Upper lobe of right lung (tissue), 1 donor: Measurements from ENCODE around the gene MED7. TPM values are rescaled to one million over a fixed set of nuclear protein-coding genes. Genes with fewer than 3 reads are reported as not detected.

Experiments
- ATAC-seq: fragments of 200-7000 bp; cut with Tn5 transposase; one replicate; pipeline ENCODE4 v1.9.1; 2020; ENCODE audit warnings: mild to moderate bottlenecking, moderate library complexity
- DNase-seq: peaks from one replicate; pipeline ENCODE4 v3.0.0-alpha.2; 2020
- H3K27ac ChIP-seq: fragments of 200-600 bp; one replicate; pipeline ENCODE4 v1.8.0; 2022
- H3K27me3 ChIP-seq: fragments of 200-600 bp; one replicate; pipeline ENCODE4 v1.8.0; 2022; ENCODE audit warnings: mild to moderate bottlenecking
- H3K36me3 ChIP-seq: fragments of 200-600 bp; one replicate; pipeline ENCODE4 v1.8.0; 2022
- H3K4me1 ChIP-seq: fragments of 200-600 bp; one replicate; pipeline ENCODE4 v1.8.0; 2022
- H3K4me3 ChIP-seq: fragments of 200-600 bp; one replicate; pipeline ENCODE4 v1.8.0; 2022; ENCODE audit warnings: mild to moderate bottlenecking
- H3K9me3 ChIP-seq: fragments of 200-600 bp; one replicate; pipeline ENCODE4 v1.8.0; 2022
- CTCF ChIP-seq: fragments of 200-600 bp; IDR thresholded peaks from one replicate; pipeline ENCODE4 v1.8.0; 2022; ENCODE audit warnings: antibody characterized with exemption
- intact Hi-C: fragments of 100-400 bp; cut with DNase I; formaldehyde crosslinking; loops from one replicate; pipeline ENCODE4 v1.11.0; 2022
- total RNA-seq: library from RNA; stranded (reverse); fragmentation: NEBNext Ultra II Directional; extraction: Animal tissue kit (Norgen Biotek cat#: 25700); gene quantifications from one replicate; pipeline ENCODE4 v1.2.1, GENCODE V29; 2021
- donor health status: DM: no; HTN: yes; CAD: no; lungs with severe emphysema.

MED7 gene
- total RNA-seq, 1 donor from 2014 or later = 10.4 TPM

DNA sequence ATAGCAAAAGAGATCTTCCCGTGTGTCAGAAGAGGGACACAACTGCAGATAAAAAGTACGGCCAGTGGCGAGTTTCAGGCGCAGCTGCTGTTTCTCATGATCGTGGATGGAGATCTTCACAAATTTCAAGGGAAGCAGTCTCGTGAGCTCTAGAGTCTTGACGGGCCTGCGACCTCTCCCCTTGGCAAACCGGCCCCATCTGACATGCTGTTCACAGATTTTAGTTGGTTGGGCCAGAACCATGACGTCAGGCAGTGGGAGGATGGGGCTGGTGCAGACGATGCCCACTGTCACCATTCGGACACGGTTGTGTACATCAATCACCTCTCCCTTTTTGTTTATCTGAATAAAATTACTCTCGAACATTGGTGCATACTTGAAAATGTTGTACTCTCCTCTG lies 23.0 kb upstream of the MED7 start:
- H3K4me1 ChIP-seq = no peaks in the 10 kb centered on the region
- H3K27me3 ChIP-seq = no peaks in the 10 kb centered on the region
- H3K27ac ChIP-seq = no peak overlapping the region
- H3K4me3 ChIP-seq = no peak overlapping the region
- ATAC-seq (no peak), DNase-seq (no peak)
- H3K36me3 ChIP-seq = no peaks in the 10 kb centered on the region
- intact Hi-C loops = no loop called here
- no peak for TF ChIP-seq CTCF
- H3K9me3 ChIP-seq = no peaks in the 10 kb centered on the region

DNA sequence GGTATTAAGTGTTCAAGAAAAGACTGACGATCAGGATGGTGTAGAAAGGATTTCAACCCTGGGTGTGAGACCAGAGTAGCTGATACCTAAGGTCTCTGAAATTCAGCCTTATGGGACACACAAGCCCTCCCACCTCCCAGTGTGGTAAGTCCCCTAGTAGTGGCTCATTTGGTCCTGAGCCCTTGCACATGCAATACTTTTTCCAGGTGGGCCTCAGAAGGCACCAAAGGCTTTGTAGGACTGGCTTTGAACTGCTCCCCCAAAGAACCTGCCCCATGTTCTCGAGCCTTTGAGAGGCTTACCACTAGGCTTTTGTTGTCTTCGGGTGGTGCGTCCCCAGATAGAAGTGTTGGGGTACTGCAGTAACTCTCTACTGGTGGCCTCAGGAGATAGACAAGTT lies 22.6 kb upstream of the MED7 start:
- Histone ChIP-seq H3K36me3 (no peaks in the 10 kb centered on the region), H3K27me3 (no peaks in the 10 kb centered on the region), H3K9me3 (no peaks in the 10 kb centered on the region), H3K4me3 (no peak overlapping the region), H3K27ac (no peak overlapping the region), H3K4me1 (no peaks in the 10 kb centered on the region)
- DNase-seq (no peak), ATAC-seq (no peak)
- intact Hi-C loops = no loop called here
- TF ChIP-seq CTCF = no peak

DNA sequence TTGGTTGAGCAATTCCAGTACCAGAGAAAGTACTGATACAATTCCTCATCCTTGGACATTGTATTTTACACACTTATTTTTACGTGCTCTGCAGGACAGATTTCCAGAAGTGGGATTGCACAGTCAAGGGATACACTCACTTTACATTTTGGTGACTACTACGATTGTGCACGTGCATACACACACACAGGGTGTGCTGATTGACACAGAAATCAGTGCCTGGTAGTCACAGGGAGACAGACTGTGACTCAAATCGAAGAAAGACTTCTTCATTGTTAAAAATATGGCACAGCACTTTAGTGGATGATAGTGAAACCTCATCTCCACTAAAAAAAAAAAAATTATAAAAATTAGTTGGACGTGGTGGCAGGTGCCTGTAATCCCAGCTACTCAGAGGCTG lies 21.9 kb upstream of the MED7 start:
- Histone ChIP-seq H3K9me3 (no peaks in the 10 kb centered on the region), H3K4me1 (no peaks in the 10 kb centered on the region), H3K27ac (no peak overlapping the region), H3K27me3 (no peaks in the 10 kb centered on the region), H3K4me3 (no peak overlapping the region), H3K36me3 (no peaks in the 10 kb centered on the region)
- DNase-seq (no peak), ATAC-seq (no peak)
- TF ChIP-seq CTCF = no peak
- intact Hi-C loops = no loop called here

DNA sequence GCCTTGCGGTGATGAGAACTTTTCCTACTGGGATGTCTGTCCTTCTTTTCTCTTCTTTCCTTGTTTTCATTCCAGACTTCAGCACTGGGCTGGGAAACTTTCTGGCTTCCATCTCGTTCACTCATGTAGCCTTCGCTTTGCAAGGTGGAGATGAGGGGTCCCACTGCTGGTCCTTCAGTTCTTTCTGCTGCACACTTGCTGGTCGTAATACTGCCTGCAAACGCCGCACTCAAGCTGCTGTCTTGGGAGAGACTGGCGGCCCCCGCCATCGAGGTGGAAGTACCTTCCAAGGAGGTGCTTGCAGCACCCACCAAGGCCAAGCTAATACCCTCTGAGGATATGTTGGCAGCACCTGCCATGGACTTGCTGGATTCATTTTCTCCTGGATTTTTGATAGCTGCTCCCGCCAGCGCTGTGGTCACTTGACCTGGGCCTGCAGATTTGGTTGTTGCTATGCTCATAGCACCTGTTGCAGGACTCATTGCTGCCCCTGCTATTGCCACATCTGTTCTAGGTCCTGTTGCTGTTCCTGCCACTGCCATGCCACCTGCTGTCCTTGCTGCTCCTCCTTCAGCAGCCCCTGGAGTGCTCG lies 20.4 kb upstream of the MED7 start:
- Histone ChIP-seq H3K4me3 (no peak overlapping the region), H3K27ac (no peak overlapping the region), H3K36me3 (no peaks in the 10 kb centered on the region), H3K9me3 (no peaks in the 10 kb centered on the region), H3K4me1 (no peaks in the 10 kb centered on the region), H3K27me3 (no peaks in the 10 kb centered on the region)
- ATAC-seq = no peak
- intact Hi-C loops = no loop called here
- TF ChIP-seq CTCF = no peak
- no peak for DNase-seq

- no peak for DNase-seq
- Histone ChIP-seq H3K36me3 (no peaks in the 10 kb centered on the region), H3K27ac (no peak overlapping the region), H3K4me1 (no peaks in the 10 kb centered on the region), H3K9me3 (no peaks in the 10 kb centered on the region), H3K4me3 (no peak overlapping the region), H3K27me3 (no peaks in the 10 kb centered on the region)
- no peak for TF ChIP-seq CTCF
- intact Hi-C loops = no loop called here
- ATAC-seq = no peak
Observed at GRCh38 chr5:157161996-157162395, 19.3 kb upstream of the MED7 start.

DNA sequence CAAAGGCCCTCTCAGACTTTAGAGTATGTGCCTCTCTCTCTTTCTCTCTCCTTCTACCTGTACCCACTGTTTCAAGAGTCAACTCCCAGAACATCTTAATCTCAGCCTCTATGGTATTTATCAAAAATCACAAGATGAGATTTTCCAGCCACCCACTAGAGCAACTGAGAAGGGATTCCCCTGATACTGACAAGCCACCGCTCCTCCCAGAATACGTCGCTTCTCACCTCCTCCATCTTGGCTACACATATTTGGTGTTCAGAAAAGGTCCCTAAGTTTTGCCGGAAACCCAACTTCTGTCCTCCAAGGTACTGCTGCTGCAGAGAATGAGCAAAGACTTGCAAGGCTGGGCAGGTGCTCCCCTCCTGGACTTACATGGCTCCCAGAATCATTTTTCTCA lies 17.3 kb upstream of the MED7 start:
- DNase-seq (no peak), ATAC-seq (no peak)
- no peaks in the 10 kb centered on the region for H3K27me3 ChIP-seq
- TF ChIP-seq CTCF = no peak
- H3K4me3 ChIP-seq = no peak overlapping the region
- intact Hi-C loops = no loop called here
- H3K4me1 ChIP-seq = no peaks in the 10 kb centered on the region
- no peaks in the 10 kb centered on the region for H3K9me3 ChIP-seq
- H3K27ac ChIP-seq = no peak overlapping the region
- H3K36me3 ChIP-seq = no peaks in the 10 kb centered on the region
